Pancreas (tissue), 10 donors: Measurements from ENCODE around the gene TGM4. TPM values are rescaled to one million over a fixed set of nuclear protein-coding genes. Genes with fewer than 3 reads are reported as not detected.

ENCODE experiments used
- ATAC-seq, 4 donors: fragments of 200-7000 bp; cut with Tn5 transposase; one replicate each; pipeline versions ENCODE4 v1.8.0 to v1.9.1; 2020; ENCODE audit warnings: mild to moderate bottlenecking in 4 of 4, moderate library complexity in 4 of 4
- DNase-seq, 6 donors: peaks; one replicate each; pipeline ENCODE4 v3.0.0-alpha.2; 2020
- FAIRE-seq: peaks from 2 replicates; lab custom pipeline; 2012; peaks lifted over from hg19 to GRCh38; lab: Jason Lieb, UNC
- H3K27ac ChIP-seq, 4 donors: fragments of 200-600 bp; sonication (generic); 1 replicate in 3 of 4; 2 replicates in 1 of 4; pipeline versions ENCODE4 v1.5.0 to v1.8.0; 2020
- H3K27me3 ChIP-seq, 4 donors: fragments of 200-600 bp; one replicate each; pipeline ENCODE4 v1.8.0; 2021
- H3K36me3 ChIP-seq, 3 donors: fragments of 200-600 bp; sonication (generic) in 1 of 3; one replicate each; pipeline versions ENCODE4 v1.5.0 to v1.8.0; 2020 to 2021
- H3K4me1 ChIP-seq, 3 donors: fragments of 200-600 bp; one replicate each; pipeline ENCODE4 v1.8.0; 2021
- H3K4me3 ChIP-seq, 4 donors: fragments of 200-600 bp; sonication (generic) in 2 of 4; one replicate each; pipeline versions ENCODE4 v1.5.0 to v1.8.0; 2020 to 2021
- H3K9me3 ChIP-seq, 4 donors: fragments of 200-600 bp; one replicate each; pipeline ENCODE4 v1.8.0; 2021
- whole genome bisulfite sequencing, 2 donors: extraction: QIAGEN DNeasy Blood & Tissue Kit; methylation state at CpG; one replicate each; pipeline ENCODE4 v1.1.7; 2013; 5-methylcytosine and 5-hydroxymethylcytosine counted together
- intact Hi-C, 3 donors: fragments of 100-400 bp; cut with DNase I; formaldehyde crosslinking; loops; one replicate each; pipeline versions ENCODE4 v1.11.1 to v1.14.2; 2022
- polyA plus RNA-seq, 2 donors: library from polyadenylated mRNA; stranded (reverse); fragments of 200-250 nt; gene quantifications; one replicate each; pipeline ENCODE4 v1.2.3, GENCODE V29; 2013
- total RNA-seq, 6 donors: library from RNA; stranded (reverse); fragmentation: NEBNext Ultra II Directional in 4 of 6; extraction: Animal tissue kit (Norgen Biotek cat#: 25700) in 4 of 6; gene quantifications; one replicate each; pipeline versions ENCODE4 v1.2.1 to v1.2.4, GENCODE V29; 2021 to 2023
- TF ChIP-seq, protein P1 (sequence below), 4 donors: fragments of 200-600 bp; sonication (generic) in 3 of 4; IDR thresholded peaks; one replicate each; pipeline versions ENCODE4 v1.5.0 to v1.8.0; 2021; ENCODE audit warnings: antibody characterized with exemption in 4 of 4
- donor health status: healthy with polysubstance abuse.
- donor health status: DM: no; HTN: no; CAD: no; lungs with moderate emphysema.
- donor health status: DM: no; HTN: no; CAD: no.
- donor health status: control.
- donor health status: control.
- donor health status: Bipolar disorder and iron deficiency.
- donor health status: DM: yes; HTN: yes; CAD: no.
- donor health status: DM: no; HTN: no; CAD: no.
- donor health status: DM: no; HTN: no; CAD: no.
- donor health status: DM: yes; HTN: yes; CAD: no.

TGM4 gene
- total and polyA plus RNA-seq, 8 donors: not detected

DNA sequence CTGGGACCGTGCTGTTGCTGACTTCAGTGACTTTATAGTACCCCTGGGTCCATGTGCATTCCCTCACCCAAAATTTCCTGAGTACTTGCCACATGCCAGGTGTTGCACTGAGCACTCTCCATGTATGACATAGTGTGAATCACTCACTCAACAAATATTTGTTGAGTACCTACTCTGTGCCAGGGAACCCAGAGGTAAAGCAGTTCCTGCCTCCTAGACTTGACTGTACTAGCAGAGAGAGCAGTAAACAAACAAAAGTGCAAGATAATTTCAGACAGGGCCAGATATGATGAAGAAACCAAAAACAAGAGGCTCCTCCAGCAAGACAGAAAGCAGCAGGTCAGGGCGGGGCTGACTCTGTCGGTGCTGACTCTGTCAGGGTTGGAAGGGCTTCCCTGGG is 12.2 kb downstream of the TGM4 start:
- TF ChIP-seq, protein P1, sequence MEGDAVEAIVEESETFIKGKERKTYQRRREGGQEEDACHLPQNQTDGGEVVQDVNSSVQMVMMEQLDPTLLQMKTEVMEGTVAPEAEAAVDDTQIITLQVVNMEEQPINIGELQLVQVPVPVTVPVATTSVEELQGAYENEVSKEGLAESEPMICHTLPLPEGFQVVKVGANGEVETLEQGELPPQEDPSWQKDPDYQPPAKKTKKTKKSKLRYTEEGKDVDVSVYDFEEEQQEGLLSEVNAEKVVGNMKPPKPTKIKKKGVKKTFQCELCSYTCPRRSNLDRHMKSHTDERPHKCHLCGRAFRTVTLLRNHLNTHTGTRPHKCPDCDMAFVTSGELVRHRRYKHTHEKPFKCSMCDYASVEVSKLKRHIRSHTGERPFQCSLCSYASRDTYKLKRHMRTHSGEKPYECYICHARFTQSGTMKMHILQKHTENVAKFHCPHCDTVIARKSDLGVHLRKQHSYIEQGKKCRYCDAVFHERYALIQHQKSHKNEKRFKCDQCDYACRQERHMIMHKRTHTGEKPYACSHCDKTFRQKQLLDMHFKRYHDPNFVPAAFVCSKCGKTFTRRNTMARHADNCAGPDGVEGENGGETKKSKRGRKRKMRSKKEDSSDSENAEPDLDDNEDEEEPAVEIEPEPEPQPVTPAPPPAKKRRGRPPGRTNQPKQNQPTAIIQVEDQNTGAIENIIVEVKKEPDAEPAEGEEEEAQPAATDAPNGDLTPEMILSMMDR (IDR thresholded peaks at IDR 0.05): no peak
- DNase-seq (no peak), FAIRE-seq (no peak), ATAC-seq (no peak)
- Histone ChIP-seq H3K27me3 (no peaks in the 10 kb centered on the region), H3K36me3 (no peaks in the 10 kb centered on the region), H3K27ac (no peak overlapping the region), H3K4me1 (no peaks in the 10 kb centered on the region), H3K4me3 (no peak overlapping the region), H3K9me3 (no peaks in the 10 kb centered on the region)
- WGBS, 2 donors: 56 to 67% methylated on average over 3 of the region's 3 CpGs
- intact Hi-C loops: no loop called here

DNA sequence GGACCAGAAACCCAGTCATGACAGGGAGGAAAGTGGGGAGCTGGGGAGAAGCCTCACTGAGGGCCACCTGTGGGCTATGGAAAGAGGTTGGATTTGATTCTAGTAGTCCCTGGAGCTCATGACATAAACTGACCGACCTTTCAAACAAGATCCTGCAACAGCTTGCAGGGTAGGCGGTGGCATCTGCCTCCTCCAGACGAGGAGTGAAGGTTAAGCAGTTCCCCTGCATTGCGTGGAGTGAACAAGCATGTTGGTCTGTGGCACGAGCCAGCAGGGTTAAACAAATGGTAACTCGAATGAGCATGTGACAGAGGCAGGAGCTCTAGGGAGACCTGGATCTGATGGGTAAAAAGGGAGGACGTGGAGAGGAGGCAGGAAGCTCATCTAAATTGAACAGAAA is 12.7 kb downstream of the TGM4 start:
- Histone ChIP-seq H3K4me1 (no peaks in the 10 kb centered on the region), H3K36me3 (no peaks in the 10 kb centered on the region), H3K4me3 (no peak overlapping the region), H3K9me3 (no peaks in the 10 kb centered on the region), H3K27me3 (no peaks in the 10 kb centered on the region), H3K27ac (no peak overlapping the region)
- intact Hi-C loops: no loop called here
- DNase-seq: no peak
- ATAC-seq: no peak
- TF ChIP-seq, protein P1 (IDR thresholded peaks at IDR 0.05): no peak
- WGBS, 2 donors: 53 to 59% methylated on average over 7 of the region's 7 CpGs
- FAIRE-seq: no peak

DNA sequence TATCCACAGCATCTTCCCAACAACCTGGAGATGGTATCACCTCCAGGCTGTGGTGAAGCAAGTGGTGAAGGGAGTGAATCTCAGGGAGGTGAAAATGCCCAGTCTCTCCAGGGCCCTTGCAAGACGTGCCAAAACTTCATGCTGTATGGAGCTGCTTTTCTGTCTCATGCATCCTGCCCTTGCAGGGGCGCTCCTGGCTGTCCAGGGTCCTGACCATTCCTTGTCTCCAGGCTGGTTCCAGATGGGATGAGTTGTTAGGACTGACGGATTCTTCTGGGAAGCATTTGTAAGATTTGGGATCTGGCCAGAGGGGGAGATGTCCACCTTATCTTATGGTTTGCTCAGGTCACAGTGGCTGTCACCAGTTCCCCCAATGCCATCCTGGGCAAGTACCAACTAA is 15.8 kb downstream of the TGM4 start:
- TF ChIP-seq, protein P1 (IDR thresholded peaks at IDR 0.05): no peak
- FAIRE-seq (no peak), ATAC-seq (no peak), DNase-seq (no peak)
- Histone ChIP-seq H3K27me3 (no peaks in the 10 kb centered on the region), H3K9me3 (no peaks in the 10 kb centered on the region), H3K4me3 (no peak overlapping the region), H3K27ac (no peak overlapping the region), H3K36me3 (no peaks in the 10 kb centered on the region), H3K4me1 (no peaks in the 10 kb centered on the region)
- intact Hi-C loops: no loop called here
- 43% methylated on average over 3 of the region's 3 CpGs for WGBS, 2 donors

DNA sequence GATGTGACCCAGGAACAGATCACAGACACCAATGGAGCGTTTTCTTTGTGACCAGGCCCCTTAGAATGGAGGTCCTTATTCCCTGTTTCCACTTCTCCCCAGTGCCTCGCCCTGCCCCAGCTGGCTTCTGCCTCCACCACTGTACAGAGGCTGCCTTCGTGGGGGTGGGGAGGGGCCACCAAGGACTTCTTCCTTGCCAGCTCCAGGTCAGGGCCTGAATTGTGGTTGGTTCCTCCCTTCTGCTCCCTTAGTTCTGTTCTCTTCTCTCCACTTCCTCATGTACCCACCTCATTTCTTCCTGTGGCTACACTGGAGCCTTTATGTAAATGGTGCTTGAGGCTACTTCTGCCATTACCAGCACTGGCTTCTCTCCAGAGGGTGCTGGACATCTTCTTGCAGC is 16.4 kb downstream of the TGM4 start:
- 53 to 66% methylated on average over 3 of the region's 3 CpGs for WGBS, 2 donors
- Histone ChIP-seq H3K9me3 (no peaks in the 10 kb centered on the region), H3K27me3 (no peaks in the 10 kb centered on the region), H3K4me3 (no peak overlapping the region), H3K36me3 (no peaks in the 10 kb centered on the region), H3K27ac (no peak overlapping the region), H3K4me1 (no peaks in the 10 kb centered on the region)
- intact Hi-C loops: no loop called here
- ATAC-seq: no peak
- TF ChIP-seq, protein P1 (IDR thresholded peaks at IDR 0.05): no peak
- no peak for FAIRE-seq
- no peak for DNase-seq

DNA sequence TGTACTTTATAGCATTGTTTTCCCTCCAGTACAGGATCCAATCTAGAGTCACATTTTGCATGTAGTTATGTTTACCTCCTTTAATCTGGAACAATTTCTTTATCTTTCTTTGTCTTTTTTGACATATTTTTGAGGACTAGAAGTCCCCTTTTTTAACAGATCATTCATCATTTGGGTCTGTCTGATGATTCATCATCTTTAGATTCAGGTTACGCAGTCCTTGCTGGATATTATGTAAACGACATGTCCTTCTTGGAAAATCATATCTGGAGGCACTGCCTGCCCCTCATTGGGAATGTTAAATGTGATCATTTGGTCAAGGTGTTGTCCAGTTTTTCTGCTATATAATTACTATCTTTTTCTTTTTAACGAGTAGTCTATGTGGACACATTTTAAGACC is 18.3 kb downstream of the TGM4 start:
- TF ChIP-seq, protein P1 (IDR thresholded peaks at IDR 0.05): no peak
- intact Hi-C loops: no loop called here
- no peaks in the 10 kb centered on the region for H3K27me3 ChIP-seq

More for the DNA sequence above, 18.3 kb downstream of the TGM4 start:
- no peak overlapping the region for H3K4me3 ChIP-seq
- DNase-seq (no peak), FAIRE-seq (no peak), ATAC-seq (no peak)
- no peaks in the 10 kb centered on the region for H3K4me1 ChIP-seq
- no peak overlapping the region for H3K27ac ChIP-seq
- 67 to 82% methylated on average over 3 of the region's 3 CpGs for WGBS, 2 donors
- no peaks in the 10 kb centered on the region for H3K36me3 ChIP-seq
- H3K9me3 ChIP-seq: no peaks in the 10 kb centered on the region
